NCI-H446 (cell line): ENCODE measurements around the gene PKD1.

ENCODE experiments used
- DNase-seq, 2 experiments: peaks; one replicate each; lab custom pipeline; 2025; lab: John Stamatoyannopoulos, UW

PKD1 gene

GRCh38 chr16:2074071-2074470 lies 61.6 kb downstream of the PKD1 start:
- DNase-seq, result no peak

DNA sequence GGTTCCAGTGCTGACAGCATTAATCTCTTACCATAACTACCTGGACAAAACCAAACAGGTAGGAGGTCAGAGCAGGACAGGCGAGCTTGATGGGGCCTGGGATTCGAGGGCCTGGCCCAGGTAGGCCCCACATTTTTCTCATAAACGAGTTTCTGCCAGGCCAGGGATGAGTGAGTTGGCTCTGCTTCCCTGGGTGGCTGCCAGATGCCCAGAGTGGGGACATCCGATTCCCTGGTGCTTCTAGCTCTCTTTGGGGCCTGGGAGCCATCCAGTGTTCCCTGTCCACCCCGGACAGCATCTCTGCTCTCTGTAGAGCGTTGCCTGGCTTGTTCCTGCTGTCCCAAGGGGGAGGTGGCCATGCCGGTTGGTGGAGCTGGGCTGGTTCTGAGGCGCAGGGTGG lies 62.8 kb downstream of the PKD1 start:
- no peak for DNase-seq

GRCh38 chr16:2071454-2072202 lies 64.1 kb downstream of the PKD1 start:
- no peak for DNase-seq

- no peak for DNase-seq
Observed at GRCh38 chr16:2070576-2071453, 64.9 kb downstream of the PKD1 start.

DNA sequence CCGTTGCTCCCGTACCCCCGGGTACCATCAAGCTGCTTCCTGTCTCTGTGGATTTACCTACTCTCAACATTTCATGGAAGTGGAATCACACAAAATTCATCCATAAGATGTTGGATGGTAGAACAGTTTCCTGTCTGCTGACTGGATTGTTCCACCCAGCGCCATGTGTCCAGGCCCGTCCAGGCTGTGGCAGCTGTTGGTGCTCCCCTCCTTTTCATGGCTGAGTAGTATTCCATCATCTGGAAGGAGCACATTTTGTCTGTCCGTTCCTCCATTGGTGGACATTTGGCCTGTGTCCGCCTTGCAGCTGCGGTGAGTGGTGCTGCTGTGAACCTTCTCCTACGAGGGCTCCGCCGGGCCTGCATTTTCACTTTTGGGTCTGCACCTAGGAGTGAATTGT lies 69.6 kb downstream of the PKD1 start:
- no peak for DNase-seq

GRCh38 chr16:2064368-2064945 lies 71.2 kb downstream of the PKD1 start:
- no peak for DNase-seq

- no peak for DNase-seq
Observed at GRCh38 chr16:2063861-2064260, 71.8 kb downstream of the PKD1 start.

GRCh38 chr16:2062801-2063200 lies 72.9 kb downstream of the PKD1 start:
- DNase-seq, result no peak

DNA sequence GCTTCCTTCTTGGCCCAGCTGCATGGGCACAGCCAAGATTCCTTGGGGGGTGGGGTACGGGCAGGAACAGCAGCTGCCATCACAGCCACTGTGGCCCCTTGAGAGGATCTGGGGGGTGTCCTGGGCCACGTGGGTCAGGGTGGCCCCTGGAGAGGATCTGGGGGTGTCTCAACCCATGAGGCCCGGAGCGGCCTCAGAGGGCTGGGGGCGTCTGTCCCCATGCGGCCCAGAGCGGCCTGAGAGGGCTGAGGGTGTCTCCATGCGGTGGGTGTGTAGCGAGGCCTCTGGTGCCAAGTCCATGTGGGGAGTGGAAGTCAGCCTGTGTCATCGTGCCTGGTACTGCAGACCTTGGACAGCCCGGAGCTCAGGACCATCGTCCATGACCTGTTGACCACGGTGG lies 74.2 kb downstream of the PKD1 start:
- no peak for DNase-seq

- DNase-seq, result no peak
Observed at GRCh38 chr16:2061023-2061422, 74.7 kb downstream of the PKD1 start.

GRCh38 chr16:2060346-2060745 lies 75.4 kb downstream of the PKD1 start:
- DNase-seq, result no peak

DNA sequence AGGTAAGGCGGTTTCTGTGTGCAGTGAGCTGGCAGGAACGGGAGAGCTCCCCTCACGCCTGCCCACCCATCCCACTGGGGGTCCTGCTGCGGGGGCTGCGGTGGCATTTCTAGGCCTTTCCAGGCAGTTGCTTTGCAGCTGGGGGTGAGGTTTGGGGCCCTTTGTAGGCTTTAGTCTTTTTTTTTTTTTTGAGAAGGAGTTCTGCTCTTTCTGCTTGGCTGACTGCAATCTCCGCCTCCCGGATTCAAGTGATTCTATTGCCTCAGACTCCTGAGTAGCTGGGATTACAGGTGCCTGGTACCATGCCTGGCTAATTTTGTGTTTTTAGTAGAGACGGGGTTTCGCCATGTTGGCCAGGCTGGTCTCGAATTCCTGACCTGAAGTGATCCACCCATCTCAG lies 76.8 kb downstream of the PKD1 start:
- DNase-seq, result no peak

GRCh38 chr16:2058420-2058819 lies 77.3 kb downstream of the PKD1 start:
- no peak for DNase-seq

- DNase-seq, result no peak
Observed at GRCh38 chr16:2057438-2057837, 78.3 kb downstream of the PKD1 start.

DNA sequence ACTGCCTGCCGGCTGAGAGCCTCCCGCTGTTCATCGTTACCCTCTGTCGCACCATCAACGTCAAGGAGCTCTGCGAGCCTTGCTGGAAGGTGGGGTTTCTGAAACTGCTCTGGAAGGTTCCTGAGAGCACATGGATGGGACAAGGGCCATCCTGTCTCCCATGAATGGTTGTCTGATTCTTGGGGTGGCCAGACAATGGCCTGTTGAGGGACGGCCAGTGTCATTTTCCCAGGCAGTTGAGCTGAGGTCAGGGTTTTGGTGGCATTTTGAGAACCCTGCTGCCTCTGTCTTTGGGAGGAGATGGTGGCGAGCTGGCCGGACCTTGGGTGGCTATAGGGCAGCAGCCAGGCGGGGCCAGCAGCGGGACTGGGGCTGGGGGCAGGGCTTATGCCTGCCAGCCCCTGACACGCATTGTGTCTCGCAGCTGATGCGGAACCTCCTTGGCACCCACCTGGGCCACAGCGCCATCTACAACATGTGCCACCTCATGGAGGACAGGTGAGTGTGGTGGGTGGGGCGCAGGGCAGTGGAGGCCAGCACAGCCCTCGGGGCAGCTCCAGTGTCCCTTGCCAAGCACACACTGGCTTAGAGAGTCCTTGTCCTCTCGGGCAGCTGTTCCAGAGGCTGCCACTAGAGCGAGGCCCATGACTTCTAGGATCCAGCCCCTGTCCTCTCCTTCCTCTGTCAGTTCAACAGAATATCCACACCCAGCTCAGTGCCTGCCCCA lies 78.9 kb downstream of the PKD1 start:
- DNase-seq, result no peak

GRCh38 chr16:2056077-2056476 lies 79.6 kb downstream of the PKD1 start:
- no peak for DNase-seq

DNA sequence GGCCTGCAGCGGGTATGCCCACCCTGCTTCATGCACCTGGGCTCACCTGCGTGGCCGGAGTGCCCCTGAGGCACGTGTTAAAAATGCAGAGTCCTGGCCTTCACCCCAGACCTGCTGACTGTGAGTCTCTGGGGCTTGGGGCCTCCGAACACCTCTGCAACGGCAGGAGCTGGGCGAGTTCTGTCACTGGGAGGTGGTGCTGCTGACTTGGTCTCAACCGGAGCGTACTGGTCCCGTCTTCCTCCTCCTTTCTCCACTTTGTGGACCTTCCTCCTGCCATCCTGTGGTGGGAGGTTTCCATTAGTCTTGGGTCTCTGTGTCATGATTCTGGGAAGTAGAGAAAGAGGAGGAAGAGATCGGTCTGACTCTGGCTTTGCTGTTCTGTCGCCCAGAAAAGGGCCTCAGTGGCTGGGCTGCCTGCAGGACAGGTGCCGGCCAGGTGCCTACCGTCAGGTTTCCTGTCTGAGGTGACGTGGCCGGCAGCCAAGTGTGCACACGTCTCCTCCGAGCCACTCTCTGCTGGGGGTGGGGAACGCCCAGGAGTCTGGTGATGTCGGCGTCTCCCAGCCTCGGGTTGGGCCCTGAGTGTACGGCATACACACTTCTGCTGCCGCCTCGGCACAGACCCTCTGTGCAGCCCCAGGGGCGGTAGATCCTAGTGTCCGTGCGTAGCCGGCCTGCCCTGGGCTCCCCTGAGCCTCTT lies 81.0 kb downstream of the PKD1 start:
- no peak for DNase-seq

- DNase-seq, result no peak
Observed at GRCh38 chr16:2053897-2054296, 81.8 kb downstream of the PKD1 start.

DNA sequence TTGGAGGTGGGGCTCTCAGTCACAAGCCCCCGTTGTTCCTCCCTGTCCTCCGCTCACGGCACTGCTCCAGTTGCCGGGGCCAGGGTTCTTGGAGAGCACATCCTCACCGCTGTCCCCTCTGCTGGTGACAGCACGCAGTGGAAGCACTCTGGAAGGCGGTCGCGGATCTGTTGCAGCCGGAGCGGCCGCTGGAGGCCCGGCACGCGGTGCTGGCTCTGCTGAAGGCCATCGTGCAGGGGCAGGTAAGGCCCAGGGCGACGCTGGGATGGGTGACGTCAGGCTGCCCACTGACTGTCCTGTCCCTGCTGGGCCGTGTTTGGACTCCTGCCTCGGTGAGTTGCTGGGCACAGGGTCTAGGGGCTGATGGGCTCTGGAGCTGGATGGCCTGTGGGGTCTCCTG lies 82.5 kb downstream of the PKD1 start:
- no peak for DNase-seq

GRCh38 chr16:2048116-2048543 lies 87.6 kb downstream of the PKD1 start:
- DNase-seq, result no peak

GRCh38 chr16:2047330-2048115 lies 88.2 kb downstream of the PKD1 start, which contains the start of the genes NTHL1 and TSC2:
TSS of gene NTHL1 (minus strand) at chr16:2047834. CDS start at chr16:2047823, 11 bp downstream.
TSS of gene TSC2 (plus strand) at chr16:2047985. CDS start at chr16:2048616, 631 bp downstream.
- DNase-seq, result peak; percentile 88 to 95
